ENCODE data around the gene PKN1. TPM values are rescaled to one million over a fixed set of nuclear protein-coding genes. Genes with fewer than 3 reads are reported as not detected.
A peak's percentile ranks its signal among the peaks of the same experiment; 100 is the strongest.

Gene PKN1
- total and polyA plus RNA-seq, 2 of the 13 experiments (the other 11 are each of a cell fraction or from before 2014, with no cell fraction given): 45.7 to 54.5 TPM

- TF ChIP-seq, protein P1, sequence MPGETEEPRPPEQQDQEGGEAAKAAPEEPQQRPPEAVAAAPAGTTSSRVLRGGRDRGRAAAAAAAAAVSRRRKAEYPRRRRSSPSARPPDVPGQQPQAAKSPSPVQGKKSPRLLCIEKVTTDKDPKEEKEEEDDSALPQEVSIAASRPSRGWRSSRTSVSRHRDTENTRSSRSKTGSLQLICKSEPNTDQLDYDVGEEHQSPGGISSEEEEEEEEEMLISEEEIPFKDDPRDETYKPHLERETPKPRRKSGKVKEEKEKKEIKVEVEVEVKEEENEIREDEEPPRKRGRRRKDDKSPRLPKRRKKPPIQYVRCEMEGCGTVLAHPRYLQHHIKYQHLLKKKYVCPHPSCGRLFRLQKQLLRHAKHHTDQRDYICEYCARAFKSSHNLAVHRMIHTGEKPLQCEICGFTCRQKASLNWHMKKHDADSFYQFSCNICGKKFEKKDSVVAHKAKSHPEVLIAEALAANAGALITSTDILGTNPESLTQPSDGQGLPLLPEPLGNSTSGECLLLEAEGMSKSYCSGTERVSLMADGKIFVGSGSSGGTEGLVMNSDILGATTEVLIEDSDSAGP (CRISPR knock-in tag; IDR thresholded peaks at IDR 0.05; ENCODE audit: borderline replicate concordance): peak; percentile 55; the same call in 1 of the 2 replicates
- TF ChIP-seq ZNF354B (CRISPR knock-in tag; IDR thresholded peaks at IDR 0.05) (no peak), TAF15 (IDR thresholded peaks at IDR 0.05; ENCODE audit: low read depth, low read length, poor library complexity, severe bottlenecking) (peak; percentile 50), SAP130 (CRISPR knock-in tag; IDR thresholded peaks at IDR 0.05; ENCODE audit: low read depth) (no peak), RAD21 (CRISPR knock-in tag; IDR thresholded peaks at IDR 0.05) (peak; percentile 73), MYNN (CRISPR knock-in tag; IDR thresholded peaks at IDR 0.05; ENCODE audit: low read depth) (0 out of 2 replicates have a peak, but pooled peaks have one; percentile 34), TFDP1 (CRISPR knock-in tag; IDR thresholded peaks at IDR 0.05; ENCODE audit: borderline replicate concordance) (peak; percentile 52; the same call in 1 of the 2 replicates), RBM22 (optimal IDR thresholded peaks at IDR 0.05; ENCODE audit: low read length) (peak; percentile 80), NFIC (IDR thresholded peaks at IDR 0.05; ENCODE audit: low read length) (no peak), ZNF101 (CRISPR knock-in tag; IDR thresholded peaks at IDR 0.05; ENCODE audit: borderline replicate concordance, low read depth) (no peak), ATF7-NPFF (CRISPR knock-in tag; IDR thresholded peaks at IDR 0.05; ENCODE audit: low read depth) (peak; percentile 34; the same call in 1 of the 2 replicates), NR2F2 (IDR thresholded peaks at IDR 0.05; ENCODE audit: borderline replicate concordance, low read depth) (no peak), AGO1 (IDR thresholded peaks at IDR 0.05; ENCODE audit: low read depth, low read length, poor library complexity, severe bottlenecking) (peak; percentile 90), SMAD9 (CRISPR knock-in tag; IDR thresholded peaks at IDR 0.05) (no peak), ARID4A (CRISPR knock-in tag; IDR thresholded peaks at IDR 0.05; ENCODE audit: borderline replicate concordance) (peak; percentile 25)
- TF ChIP-seq, protein P2, sequence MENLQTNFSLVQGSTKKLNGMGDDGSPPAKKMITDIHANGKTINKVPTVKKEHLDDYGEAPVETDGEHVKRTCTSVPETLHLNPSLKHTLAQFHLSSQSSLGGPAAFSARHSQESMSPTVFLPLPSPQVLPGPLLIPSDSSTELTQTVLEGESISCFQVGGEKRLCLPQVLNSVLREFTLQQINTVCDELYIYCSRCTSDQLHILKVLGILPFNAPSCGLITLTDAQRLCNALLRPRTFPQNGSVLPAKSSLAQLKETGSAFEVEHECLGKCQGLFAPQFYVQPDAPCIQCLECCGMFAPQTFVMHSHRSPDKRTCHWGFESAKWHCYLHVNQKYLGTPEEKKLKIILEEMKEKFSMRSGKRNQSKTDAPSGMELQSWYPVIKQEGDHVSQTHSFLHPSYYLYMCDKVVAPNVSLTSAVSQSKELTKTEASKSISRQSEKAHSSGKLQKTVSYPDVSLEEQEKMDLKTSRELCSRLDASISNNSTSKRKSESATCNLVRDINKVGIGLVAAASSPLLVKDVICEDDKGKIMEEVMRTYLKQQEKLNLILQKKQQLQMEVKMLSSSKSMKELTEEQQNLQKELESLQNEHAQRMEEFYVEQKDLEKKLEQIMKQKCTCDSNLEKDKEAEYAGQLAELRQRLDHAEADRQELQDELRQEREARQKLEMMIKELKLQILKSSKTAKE (CRISPR knock-in tag; IDR thresholded peaks at IDR 0.05; ENCODE audit: borderline replicate concordance): no peak
- TF ChIP-seq, protein P3, sequence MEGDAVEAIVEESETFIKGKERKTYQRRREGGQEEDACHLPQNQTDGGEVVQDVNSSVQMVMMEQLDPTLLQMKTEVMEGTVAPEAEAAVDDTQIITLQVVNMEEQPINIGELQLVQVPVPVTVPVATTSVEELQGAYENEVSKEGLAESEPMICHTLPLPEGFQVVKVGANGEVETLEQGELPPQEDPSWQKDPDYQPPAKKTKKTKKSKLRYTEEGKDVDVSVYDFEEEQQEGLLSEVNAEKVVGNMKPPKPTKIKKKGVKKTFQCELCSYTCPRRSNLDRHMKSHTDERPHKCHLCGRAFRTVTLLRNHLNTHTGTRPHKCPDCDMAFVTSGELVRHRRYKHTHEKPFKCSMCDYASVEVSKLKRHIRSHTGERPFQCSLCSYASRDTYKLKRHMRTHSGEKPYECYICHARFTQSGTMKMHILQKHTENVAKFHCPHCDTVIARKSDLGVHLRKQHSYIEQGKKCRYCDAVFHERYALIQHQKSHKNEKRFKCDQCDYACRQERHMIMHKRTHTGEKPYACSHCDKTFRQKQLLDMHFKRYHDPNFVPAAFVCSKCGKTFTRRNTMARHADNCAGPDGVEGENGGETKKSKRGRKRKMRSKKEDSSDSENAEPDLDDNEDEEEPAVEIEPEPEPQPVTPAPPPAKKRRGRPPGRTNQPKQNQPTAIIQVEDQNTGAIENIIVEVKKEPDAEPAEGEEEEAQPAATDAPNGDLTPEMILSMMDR (CRISPR knock-in tag; IDR thresholded peaks at IDR 0.05): peak; percentile 88
These were observed 39.3 kb downstream of the PKN1 start (continued) for GRCh38 chr19:14472202-14472938.

All from HepG2 (cell line).